Suppressor macrophage treated with lipopolysaccharide for 4 hours (primary cell): ENCODE data around the gene CAMK2A.

Experiments
- DNase-seq: peaks from one replicate; pipeline ENCODE4 v3.0.0-alpha.2; 2020

Gene CAMK2A

DNA sequence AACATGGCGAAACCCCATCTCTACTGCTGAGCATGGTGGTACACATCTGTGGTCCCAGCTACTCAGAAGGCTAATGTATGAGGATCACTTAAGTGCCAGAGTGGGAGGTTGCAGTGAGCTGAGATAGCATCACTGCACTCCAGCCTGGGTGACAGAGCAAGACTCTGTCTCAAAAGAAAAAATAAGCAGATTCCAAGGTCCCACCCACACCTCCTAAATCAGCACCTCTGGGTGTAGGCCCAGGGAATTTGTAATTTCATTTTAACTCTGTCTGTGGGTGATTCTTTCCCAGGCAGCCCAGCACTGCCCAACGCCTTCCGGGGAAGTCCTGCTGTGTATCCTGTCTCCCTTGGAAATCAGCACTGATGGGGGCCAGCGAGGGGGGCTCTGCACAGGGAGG, 12.5 kb downstream of the CAMK2A start:
- no peak for DNase-seq

- no peak for DNase-seq
These were observed 14.8 kb downstream of the CAMK2A start for GRCh38 chr5:150274811-150275210.

DNA sequence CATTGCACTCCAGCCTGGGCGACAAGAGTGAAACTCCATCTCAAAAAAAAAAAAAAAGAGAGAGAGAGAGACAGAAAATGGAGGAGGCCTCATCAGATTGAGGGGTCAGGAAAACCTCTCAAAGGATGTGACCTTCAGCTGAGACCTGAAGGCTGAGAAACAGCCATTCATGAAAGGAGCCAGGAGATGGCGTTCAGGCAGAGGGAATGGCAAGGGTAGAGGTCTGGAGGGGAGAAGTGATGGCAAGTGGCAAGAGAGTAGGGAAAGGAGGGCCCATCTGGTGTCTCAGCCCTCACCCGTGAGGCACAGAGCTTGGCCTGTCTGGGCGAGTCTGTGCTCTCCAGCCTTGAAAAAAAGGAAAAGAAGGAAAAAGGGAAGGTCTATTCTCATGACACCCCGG, 17.0 kb downstream of the CAMK2A start:
- peak; percentile 22 for DNase-seq

DNA sequence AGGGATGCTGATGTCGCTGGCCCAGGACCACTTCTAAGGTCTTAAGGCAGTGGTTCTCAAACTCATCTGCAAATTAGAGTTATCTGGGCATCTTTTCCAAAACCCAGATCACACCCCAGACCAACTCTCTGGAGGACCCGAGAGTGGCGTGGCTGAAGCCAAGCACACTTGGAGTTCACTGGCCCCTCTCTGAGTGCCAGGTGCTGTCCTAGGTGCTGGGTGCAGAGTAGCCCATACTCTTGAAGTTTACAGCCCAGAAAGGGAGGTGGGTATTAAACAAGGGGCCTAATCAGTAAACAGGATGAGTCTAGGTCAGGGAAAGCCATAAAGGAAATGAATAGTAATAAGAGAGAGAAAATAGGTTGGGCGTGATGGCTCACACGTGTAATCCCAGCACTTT, 17.6 kb downstream of the CAMK2A start:
- no peak for DNase-seq

DNA sequence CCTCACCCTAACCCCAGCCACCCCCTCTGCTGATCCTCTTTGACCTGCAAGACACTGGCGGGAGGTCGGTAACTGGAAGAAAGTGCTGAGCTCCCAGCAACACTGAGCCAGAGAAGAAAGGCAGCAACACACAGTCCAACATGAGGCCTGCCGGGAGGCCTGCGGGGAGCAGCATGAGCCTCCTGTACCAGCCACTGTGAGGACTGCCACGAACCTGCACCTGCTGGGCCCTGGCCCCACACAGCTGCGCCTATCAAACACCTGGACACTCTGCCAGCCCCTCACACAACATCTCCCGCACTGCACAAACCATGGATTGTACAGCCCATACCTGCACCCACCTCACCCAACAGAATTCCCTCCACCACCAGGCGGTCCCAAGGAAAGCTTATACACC, 18.3 kb downstream of the CAMK2A start:
- no peak for DNase-seq

- DNase-seq = no peak
These were observed 18.9 kb downstream of the CAMK2A start for GRCh38 chr5:150270541-150271295.

GRCh38 chr5:150266871-150267291, 22.7 kb downstream of the CAMK2A start:
- DNase-seq = no peak

DNA sequence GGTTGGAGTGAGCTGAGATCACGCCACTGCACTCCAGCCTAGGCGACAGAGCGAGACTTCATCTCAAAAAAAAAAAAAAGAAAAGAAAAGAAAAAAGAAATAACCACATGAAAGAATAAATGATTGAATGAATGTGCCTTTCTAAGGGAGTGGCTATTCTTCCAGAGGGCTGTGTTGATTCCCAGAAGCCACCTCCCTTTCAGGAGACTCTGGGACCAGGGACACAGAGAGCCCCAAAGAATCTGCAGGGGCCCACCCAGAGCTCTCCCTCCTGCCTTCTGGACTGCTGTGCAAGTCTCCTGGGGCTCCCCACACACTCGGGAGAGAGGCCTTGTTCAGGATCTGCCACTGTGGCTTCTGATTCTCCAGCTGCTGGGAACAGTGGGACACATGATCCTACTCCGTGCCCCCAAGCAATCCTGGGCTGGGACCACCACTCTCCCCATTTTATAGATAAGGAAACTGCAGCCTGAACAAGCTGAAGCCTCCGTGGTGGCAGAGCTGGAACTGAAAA, 23.6 kb downstream of the CAMK2A start:
- DNase-seq = no peak

GRCh38 chr5:150264667-150265603, 24.6 kb downstream of the CAMK2A start:
- DNase-seq = peak; percentile 20

DNA sequence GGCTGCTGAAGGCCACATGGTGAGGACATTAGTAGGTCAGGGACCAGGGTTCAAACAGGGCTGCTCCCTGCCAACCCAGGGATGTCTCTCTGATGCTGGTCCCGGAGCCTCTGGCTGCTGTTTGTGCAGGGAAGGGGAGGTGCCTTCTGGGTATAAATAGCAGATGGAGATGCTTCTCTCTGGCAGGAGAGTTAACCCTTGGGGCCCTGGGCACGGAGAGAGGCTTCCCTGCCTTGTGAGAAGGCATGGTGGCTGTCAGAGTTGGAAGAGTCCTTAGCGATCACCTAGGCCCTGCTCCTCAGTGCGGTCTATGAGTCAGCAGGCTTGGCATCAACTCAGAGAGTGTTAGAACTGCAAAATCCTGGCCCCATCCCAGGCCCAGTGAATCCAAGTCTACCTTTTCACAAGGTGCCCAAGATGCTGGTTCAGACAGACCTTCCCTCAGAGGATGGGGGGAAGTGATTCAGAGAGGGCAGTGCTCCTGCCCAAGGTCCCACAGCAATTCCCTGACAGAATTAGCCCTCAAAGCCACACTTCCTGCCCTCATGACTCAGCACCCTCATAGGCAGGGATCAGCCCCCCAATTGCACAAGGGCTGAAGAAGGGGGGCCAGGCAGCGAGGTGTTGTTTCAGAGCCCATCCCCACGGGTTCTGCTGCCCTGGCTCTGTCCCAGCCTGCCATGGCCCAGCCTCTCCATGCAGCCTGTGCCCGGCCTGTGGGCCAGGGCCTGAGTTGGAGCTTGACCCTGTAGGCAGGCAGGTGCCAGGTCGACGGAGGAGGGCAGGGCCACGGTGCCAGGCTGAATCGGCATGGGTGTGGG, 25.6 kb downstream of the CAMK2A start:
- peak; percentile 20 for DNase-seq

- no peak for DNase-seq
These were observed 26.2 kb downstream of the CAMK2A start for GRCh38 chr5:150263375-150263775.

DNA sequence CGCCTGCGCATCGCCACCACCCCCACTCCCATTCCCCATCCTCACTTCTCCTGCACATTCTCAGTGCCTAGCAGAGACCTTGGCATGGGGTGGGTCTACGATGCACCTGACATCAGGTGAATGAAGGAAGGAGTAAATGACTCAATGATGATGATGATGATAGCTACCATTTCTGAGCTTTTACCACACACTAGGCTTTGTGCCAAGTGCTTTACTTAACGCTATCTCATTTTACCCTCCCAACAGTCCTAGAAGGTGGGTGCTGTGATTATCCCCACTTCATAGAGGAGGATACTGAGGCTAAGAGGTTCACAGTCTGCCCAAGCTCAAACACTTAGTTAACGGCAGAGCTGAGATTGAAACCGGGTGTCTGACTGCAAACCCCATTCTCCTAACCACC, 27.1 kb downstream of the CAMK2A start:
- DNase-seq = no peak

GRCh38 chr5:150261231-150261630, 28.3 kb downstream of the CAMK2A start:
- no peak for DNase-seq

- no peak for DNase-seq
These were observed 31.4 kb downstream of the CAMK2A start for GRCh38 chr5:150258130-150258529.

GRCh38 chr5:150257424-150257823, 32.1 kb downstream of the CAMK2A start:
- no peak for DNase-seq

DNA sequence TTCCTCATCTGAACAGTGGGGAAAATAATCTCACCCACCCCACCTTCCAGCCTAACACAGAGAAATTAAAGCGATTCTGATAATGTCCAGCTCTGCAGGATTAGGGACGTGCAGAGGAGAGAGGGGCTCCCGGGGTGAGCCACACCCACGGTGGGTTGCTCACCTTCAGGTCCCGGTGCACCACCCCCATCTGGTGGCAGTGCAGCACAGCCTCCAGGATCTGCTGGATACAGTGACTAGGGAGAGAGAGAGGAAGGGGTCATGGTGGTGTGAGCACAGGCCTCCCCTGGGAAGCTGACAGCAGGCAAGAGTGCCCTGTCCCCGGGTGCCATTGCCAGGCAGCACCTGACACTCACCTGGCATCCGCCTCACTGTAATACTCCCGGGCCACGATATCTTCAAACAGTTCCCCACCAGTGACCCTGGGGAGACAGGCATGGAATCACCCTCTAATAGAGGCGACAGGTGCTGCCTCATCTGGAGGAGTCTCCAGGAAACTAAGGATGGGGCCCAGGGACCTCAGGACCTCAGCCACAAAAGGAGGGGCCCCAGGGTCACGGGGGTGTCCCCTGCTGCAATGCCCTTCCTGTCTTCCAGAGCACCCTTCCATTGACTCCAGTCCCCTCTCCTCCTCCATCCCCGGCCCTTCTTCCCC, 33.0 kb downstream of the CAMK2A start:
- DNase-seq = no peak

- no peak for DNase-seq
These were observed 33.7 kb downstream of the CAMK2A start for GRCh38 chr5:150255659-150256409.

GRCh38 chr5:150254774-150255173, 34.8 kb downstream of the CAMK2A start:
- no peak for DNase-seq

DNA sequence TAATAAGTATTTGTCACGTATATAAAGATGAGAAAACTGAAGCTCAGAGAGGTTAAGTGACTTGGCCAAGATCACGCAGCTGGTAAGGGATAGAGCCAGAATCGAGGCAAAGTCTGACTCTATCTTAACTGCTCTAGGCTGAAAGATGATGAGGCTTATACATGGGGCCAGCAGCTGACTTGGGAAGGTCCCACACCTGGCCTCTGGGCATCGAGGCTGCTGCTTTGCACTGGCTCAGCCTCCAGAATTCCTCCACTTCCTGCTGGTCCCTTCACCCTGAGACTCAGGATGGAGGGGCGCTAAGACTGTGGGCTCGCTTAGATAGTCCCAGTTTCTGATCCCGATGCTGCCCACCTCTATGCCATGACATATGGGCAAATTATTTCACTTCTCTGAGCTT, 35.2 kb downstream of the CAMK2A start:
- DNase-seq = no peak

DNA sequence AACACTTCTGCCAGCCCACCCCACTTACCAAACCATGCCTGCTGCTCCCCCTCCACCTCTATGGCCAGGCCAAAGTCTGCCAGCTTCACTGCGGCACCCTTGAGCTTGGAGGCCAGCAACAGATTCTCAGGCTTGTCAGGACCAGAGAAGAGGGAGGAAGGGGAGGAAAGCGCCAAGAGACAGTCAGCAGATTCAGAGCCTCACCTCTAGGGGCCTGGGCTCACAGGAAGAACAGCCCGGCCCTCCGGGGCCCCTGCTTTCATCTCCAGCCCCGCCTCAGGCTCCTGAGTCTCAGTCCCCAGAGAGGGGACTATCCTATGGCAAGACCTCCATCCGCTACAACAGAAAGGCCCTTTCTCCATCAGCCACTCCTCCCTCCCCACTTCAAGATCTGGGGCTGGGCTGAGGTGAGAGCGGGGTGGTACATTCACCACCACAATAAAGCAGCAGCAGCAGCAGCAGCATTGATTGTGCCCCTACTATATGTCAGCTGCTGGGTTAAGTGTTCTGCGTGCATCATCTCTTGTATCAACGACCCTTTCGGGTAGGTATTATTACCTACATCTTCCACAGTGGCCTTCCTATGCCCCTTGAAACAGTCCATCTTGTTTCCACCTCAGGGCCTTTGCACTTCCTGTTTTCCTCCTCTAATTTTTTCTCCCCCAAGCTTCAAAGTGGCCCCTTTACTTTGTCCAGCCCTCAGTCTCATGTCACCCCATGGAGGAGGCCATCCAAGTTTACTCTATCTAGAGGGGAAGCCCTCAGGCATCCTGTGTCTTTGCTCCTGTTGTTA, 36.0 kb downstream of the CAMK2A start:
- no peak for DNase-seq

- DNase-seq = no peak
These were observed 37.1 kb downstream of the CAMK2A start for GRCh38 chr5:150252489-150252888.
